ENCODE results near the gene HLA-DRB5.
A peak's percentile ranks its signal among the peaks of the same experiment; 100 is the strongest.
"Not testable (repeated sequence)": the region's sequence is repeated elsewhere in the genome, so short reads cannot be mapped to it uniquely, and the experiment has no call there.

The HLA-DRB5 gene

DNA sequence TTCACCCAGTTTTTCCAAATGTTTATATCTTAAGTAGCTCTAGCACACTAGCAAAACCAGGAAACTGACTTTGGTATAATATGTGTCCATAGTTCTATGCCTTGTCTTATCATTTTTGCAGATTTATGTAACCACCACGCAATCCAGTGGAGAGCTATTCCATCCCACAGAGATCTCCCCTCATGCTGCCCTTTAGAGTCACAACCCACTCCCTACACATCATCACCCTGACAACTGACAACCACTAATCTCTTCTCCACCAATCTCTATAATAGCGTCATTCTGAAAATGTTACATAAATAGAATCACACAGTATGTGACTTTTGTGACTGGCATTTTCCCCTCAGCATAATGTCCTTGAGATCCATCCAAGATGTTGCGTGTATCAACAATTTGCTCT, 29.1 kb downstream of the HLA-DRB5 start:
- DNase-seq, result peak; percentile 12

DNA sequence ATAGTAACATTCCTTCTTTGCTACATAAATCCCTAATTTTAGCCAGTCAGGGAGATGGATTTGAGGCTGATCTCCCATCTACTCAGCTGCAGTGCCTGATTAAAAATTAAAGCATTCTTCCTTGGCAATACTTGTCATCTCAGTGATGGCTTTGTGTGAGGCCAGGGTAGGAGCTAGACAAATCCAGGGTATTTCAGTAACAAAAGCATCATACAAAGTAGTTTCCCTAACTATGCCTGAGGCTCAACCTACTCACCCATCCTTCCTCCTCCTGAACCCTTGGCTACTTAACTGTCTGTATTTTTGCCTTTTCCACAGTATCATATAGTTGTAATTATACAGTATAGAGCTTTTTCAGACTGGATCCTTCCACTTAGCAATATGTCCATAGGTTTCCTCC, 37.7 kb downstream of the HLA-DRB5 start:
- DNase-seq, result no peak

DNA sequence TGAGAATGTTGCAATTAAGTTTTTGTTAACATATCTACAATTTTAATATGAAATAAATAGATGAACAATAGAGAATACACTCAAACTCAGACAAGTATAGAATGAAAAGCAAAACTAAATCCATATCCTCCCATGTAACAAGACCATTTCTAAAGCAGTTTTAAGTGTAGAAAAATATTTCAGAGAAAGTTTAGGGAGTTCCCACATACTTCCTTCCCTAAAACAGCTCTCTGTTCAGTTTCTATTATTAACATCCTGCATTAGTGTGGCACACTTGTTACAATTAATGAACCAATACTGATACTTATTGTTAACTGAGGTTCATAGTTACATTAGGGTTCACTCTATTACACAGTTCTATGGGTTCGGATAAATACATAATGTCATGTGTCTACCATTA, 38.4 kb downstream of the HLA-DRB5 start:
- DNase-seq, result no peak

DNA sequence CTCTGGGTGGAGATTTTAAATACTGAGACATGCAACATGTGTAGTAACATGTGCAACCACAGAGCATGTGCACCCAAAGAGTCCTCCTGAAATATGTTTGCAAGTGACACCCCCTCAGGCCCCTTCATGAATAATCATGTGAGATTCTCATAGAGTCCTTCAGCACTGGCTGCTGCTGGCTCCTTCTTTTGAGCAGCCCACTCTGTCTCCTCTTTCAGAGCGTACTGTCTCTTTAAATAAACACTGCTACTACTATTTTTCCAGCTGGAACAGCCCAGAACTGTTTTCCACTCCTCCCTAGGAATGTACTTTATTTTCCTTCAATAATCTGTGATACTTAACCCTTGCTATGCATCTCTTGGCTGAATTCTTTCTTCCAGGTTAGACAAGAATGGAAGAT, 42.0 kb downstream of the HLA-DRB5 start:
- DNase-seq, result peak; percentile 5

DNA sequence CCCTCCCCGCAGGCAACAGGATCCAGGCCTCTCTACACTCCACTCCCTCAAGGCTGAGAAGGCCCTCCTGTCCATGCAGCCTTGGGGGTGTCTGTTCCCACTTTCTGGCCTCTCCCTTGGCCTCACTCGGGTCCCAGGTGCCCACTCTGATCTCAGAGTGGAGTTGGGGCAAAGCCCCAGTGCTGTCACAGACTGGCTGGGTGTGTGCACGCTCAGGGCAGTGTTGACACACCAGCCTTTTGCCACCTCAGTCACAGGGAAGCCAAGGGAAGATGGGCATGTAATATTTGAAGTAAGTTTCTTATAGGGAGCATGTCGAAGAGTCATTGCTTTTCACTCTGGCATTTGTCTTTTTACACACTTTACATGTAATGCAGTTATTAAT, 45.5 kb downstream of the HLA-DRB5 start:
- DNase-seq, result no peak

DNA sequence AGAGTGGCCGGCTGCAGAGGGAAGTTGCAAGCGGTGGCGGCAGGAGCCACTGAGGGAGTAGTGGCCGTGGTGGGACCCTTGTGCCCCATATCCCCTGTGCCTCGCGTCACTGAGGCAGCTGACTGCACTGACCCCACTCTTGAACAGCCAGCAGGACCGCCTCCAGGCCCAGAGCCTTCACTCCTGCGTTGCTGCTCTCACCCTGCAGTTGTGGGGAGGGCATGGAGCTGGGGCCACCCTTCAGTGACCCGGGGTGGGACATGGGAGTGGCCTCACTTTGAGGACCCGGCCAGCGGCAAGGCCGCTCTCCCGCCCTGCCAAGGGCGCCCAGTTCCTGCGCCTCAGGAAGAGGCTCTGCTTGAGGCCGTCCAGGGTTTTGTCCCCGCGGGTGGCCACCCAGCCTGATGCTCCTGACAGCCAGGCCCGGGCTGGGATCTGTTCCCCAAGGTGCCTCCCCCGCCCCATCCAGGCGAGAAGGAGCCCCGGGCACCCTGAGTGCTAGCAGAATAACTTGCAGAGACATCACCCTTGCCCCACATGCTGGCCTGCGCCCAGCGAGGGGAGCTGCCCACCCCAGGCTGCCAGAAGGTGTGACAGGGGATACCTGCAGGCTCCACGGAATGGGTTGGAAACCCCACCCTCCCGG, 46.0 kb downstream of the HLA-DRB5 start:
- DNase-seq, result no peak

DNA sequence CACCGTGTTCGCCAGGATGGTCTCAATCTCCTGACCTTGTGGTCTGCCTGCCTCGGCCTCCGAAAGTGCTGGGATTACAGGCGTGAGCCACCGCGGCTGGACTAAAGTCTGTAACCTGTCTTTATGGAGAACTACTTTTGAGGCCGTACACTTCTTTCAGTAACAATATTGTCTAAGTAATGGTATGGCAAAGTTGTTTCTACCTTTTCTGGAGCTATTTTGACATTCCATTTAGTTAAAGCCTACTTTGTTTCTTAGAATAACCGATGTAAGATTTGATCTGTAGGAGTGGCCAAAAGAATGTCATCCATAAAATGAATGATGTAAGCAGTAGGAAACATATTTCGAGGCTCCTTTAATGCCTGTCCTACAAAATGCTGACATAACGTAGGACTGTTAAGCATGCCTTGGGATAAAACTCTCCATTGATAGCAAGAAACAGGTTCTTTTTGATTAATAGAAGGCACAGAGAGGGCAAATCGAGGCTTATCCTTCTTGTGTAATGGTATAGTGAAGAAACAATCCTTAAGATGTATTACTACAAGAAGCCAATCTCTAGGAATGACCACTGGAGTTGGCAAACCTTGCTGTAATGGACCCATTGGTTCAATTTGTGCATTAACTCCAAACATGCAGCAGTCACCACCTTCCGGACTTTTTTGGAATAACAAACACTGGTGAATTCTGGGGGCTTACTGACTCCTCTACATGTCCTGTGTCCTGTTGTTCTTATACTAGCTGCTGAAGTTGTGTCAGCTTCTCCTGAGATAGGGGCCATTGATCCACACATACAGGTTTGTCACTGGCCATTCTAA, 54.5 kb downstream of the HLA-DRB5 start:
- no peak for DNase-seq

DNA sequence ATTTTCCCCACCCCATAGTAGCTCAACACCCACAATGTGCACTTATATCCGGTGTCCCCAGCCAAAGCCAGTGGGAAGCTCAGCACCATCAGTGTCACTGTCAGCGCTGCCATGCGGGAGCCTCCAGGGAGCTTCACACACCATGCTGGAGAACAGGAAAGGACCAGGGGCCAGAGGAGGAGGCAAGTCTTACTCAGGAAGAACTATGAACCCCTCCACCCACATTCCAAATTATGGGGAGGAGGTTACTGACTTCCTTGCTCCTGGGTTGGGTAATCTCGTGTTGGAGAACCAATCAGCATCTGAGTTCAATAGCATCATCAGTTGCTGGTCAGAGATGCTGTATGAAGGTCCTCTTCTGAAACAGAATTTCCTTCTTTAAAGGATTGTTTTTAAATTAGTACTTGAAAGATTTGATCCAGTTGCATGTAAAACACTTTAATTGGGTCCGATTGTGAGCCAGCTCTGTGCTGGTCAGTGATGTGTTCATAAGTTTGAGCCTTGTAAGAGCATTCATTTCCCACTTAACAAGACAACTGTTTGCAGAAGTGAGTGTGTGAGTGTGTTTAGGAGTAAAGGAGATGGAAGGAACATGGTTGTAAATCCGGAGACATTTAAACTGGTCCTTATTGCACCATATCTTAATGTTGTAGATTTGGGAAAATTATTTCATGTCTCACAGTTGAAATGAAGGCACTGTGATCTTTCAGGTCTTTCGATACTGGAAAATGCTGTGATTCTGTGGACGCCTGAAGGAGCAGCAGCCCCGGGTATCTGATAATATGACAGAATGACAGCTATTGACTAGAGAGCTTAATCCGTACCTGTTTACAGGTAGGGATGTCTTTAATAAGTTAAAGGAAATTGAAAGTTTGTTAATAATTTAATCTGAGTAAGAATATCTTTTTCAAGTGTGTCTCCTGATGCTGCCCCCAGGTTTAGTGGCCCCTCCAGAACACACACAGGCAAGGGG, 56.4 kb downstream of the HLA-DRB5 start:
- peak; percentile 8 for DNase-seq

DNA sequence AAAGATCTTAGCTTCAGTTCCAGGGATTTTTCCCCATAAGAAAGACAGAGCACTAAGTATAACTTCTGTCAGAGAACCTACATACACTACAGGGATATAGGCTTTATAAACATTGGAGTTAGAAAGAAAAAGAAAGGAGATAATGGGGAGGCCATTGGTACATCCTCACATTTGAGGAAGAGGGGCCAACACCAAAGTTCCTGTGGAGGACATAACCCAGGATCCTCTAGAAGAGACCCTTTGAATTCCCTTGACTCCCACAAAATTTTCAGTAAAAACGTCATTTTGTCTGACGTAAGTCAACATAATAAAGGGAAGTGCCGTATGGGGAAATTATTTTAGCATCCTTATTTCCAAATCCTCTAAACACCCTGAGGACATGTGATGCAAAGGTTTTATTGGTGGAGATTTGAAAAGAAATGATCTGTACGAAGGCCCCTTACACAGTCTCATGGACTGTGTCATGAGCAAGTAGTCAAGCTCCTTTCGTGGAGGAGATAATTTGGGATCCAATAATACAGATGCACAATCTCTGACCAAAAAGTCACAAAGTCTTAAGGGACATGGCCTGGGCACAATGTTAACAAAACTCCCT, 57.2 kb downstream of the HLA-DRB5 start:
- no peak for DNase-seq

DNA sequence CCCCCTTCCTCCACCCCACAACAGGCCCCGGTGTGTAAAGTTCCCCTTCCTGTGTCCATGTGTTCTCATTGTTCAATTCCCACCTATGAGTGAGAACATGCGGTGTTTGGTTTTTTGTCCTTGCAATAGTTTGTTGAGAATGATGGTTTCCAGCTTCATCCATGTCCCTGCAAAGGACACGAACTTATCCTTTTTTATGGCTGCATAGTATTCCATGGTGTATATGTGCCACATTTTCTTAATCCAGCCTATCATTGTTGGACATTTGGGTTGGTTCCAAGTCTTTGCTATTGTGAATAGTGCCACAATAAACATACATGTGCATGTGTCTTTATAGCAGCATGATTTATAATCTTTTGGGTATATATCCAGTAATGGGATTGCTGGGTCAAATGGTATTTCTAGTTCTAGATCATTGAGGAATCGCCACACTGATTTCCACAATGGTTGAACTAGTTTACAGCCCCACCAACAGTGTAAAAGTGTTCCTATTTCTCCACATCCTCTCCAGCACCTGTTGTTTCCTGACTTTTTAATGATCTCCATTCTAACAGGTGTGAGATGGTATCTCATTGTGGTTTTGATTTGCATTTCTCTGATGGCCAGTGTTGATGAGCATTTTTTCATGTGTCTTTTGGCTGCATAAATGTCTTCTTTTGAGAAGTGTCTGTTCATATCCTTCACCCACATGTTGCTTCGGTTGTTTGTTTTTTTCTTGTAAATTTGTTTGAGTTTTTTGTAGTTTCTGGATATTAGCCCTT, 62.2 kb downstream of the HLA-DRB5 start:
- DNase-seq, result not testable (repeated sequence)
